GM20431 (cell line): ENCODE results near the gene HEXIM1.

ENCODE experiments used
- in situ Hi-C: fragments of 300-500 bp; cut with MseI, MboI; formaldehyde crosslinking; loops from one replicate; pipeline ENCODE4 v1.15.0; 2020; ENCODE audit warnings: low sequenced_read_pairs; ENCODE audit not compliant: unreplicated experiment

The HEXIM1 gene

GRCh38 chr17:45112559-45113423, 35.5 kb upstream of the HEXIM1 start:
- in situ Hi-C loops = loop anchor here (25.0 kb wide), 1 partner anchor 200 kb away; the partner anchor contains the start of gene GFAP

GRCh38 chr17:45113424-45113754, 34.9 kb upstream of the HEXIM1 start:
- in situ Hi-C loops = loop anchor here (25.0 kb wide), 1 partner anchor 201 kb away; the partner anchor contains the start of gene GFAP

DNA sequence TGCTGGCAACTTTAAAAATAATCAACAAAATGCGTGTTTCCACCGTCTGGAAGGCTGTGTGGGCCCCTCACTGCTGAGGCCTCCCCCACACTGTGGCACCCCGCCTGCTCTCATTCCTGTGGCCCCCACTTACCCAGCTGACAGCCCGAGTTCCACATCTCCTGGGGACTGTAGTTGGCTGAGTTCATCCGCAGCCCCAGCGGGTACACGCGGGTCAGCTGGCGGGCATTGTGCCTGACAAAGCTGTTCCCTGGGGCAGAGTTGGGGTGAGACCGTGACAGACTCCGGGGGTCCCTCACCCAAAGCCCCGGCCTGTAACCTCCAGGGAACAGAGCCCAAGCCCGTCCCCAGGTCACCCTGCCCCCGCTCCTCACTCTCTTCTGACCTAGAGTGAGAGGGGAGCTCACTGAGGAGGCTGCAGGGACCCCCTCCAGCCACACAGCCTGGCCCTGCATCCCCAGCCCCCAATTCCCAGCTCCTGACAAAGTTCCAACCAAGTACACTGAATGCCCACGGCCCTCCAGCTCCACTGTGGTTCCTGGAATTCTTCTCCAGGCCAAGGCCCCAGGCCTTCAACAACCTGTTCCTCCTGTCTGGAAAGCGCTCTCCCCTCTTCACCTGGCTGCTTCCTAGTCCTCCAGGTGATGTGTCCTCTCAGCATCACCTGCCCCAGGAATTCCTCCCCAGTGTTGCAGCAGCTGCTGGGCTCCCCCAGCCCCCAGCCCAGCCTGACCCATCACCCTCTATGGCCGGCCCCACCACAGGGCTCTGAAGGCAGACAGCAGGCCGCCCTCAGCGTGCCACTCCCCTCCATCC, 34.0 kb upstream of the HEXIM1 start:
- in situ Hi-C loops = loop anchor here (25.0 kb wide), 1 partner anchor 202 kb away; the partner anchor contains the start of gene GFAP

DNA sequence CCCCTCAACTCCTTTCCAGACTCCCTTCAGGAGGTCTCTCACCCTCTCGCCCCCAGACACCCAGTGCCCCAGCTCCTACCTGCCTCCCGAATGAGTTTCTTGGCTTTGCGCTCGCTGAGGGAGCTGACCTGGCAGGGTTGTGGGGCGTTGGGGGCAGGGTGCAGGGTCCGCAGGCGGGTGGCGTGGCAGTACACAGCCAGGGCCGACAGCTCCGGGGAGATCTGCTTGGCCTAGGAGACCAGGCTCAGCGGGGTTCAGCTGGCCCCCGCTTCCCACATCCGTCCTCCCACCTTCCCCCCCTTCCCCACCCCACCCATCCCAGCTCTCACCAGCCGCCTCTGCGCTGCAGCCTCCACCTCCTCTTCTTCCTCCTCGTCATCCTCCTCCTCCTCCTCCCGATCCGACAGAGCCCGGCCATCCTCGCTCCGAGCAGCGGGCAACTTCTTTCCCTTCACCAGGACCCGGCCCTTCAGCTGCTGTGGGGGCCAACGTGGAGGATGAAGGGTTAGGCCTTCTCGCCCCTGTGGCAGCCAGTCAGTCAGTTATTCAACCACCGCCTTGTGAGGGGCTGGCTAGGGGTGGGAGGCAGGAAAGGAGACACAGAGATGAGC, 33.2 kb upstream of the HEXIM1 start:
- in situ Hi-C loops = loop anchor here (25.0 kb wide), 1 partner anchor 203 kb away; the partner anchor contains the start of gene GFAP

GRCh38 chr17:45115871-45116270, 32.4 kb upstream of the HEXIM1 start:
- in situ Hi-C loops = loop anchor here (25.0 kb wide), 1 partner anchor 204 kb away; the partner anchor contains the start of gene GFAP

GRCh38 chr17:45116434-45117016, 31.8 kb upstream of the HEXIM1 start:
- in situ Hi-C loops = loop anchor here (25.0 kb wide), 1 partner anchor 204 kb away; the partner anchor contains the start of gene GFAP

DNA sequence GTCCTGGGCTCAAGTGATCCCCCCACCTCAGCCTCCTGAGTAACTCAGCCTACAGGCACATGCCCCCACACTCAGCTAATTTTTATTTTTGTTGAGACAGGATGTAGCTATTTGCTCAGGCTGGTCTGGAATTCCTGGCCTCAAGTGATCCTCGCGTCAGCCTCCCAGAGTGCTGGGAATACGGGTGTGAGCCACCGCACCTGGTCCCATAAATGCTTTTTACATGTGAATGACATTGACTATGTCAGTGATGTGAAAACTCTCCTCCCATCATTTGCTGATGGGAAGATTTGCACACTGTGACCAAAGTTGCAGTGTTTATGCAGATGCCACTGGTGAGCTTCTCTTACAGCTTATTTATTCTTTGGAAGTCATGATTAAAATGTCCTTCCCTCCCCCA, 30.9 kb upstream of the HEXIM1 start:
- in situ Hi-C loops = loop anchor here (25.0 kb wide), 1 partner anchor 205 kb away; the partner anchor contains the start of gene GFAP

DNA sequence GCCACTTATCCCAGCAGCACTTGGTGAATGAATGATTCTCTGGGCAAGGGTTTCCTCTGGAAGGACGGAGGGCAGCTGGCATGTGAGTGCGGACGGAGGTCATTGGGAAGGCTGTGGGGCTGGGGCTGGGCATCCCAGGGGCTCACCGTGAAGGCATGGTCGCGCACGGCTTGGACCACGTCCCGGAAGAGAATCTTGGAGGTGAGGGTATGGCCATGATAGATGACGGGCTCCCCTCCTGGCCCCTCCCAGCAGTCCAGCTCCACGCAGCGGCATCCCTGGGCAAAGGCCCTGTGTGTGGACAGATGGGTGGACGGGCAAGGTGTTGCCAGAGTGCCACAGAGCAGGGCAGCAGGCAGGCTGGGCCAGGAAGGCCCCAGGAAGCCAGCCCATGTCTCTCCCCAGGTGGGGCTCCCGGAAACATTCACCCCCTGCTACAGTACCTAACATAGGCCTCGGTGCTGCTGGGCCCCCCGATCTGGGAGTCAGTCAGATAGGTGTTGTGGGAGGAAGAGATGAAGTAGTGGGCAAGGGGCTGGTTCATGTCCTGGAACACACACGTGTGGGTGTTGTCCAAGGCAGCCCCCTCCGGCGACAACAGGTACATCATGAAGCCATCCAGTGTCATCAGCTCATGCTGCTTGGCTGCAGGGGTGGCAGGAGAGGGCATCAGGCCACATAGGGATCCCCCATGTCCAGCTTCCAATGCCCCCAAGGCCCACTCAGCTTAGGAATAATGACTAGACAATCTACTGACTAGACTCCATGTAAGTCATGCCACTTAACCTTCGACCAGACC, 30.2 kb upstream of the HEXIM1 start:
- in situ Hi-C loops = loop anchor here (25.0 kb wide), 1 partner anchor 206 kb away; the partner anchor contains the start of gene GFAP

GRCh38 chr17:45118691-45119090, 29.6 kb upstream of the HEXIM1 start:
- in situ Hi-C loops = loop anchor here (25.0 kb wide), 1 partner anchor 206 kb away; the partner anchor contains the start of gene GFAP

DNA sequence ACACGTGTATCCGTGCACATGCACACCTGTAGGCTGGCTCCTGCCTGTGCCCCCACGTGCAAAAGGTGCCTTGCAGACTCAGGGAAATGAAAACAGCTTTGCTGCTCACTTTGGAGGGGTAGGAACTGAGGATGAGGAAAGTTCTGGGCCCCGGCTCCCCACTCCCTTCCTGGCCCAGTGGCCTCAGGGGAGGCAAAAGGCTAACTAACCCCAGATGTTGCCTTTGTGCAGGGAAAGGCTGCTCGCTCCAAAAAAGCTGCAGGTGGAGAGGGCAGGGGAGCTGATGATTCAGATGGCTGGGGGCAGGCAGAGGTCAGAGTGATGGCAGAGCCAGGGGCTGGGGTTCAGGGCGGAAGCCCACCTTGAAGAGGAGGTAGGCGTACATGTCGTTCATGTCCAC, 28.3 kb upstream of the HEXIM1 start:
- in situ Hi-C loops = loop anchor here (25.0 kb wide), 1 partner anchor 208 kb away; the partner anchor contains the start of gene GFAP

DNA sequence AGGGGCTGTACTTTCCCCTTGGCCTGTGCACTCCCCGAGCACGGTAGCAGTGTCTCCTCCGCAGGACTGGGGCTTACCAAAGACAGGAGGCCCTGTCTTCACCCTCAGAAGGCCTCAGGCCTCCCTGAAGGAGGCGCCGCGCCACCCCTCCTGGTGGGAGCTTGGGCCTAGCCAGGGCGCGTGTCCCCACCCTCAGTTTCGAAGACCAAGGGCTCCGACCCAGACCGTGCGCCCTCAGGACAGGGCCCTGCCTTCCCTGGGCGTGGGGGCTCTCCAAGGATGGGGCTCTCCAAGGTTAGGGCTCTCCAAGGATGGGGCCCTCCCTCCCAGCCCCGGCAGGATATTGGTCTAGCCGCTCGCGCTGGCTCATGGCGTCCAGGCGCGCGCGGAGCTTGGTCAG, 27.7 kb upstream of the HEXIM1 start:
- in situ Hi-C loops = loop anchor here (25.0 kb wide), 1 partner anchor 208 kb away; the partner anchor contains the start of gene GFAP

- in situ Hi-C loops = loop anchor here (25.0 kb wide), 1 partner anchor 209 kb away; the partner anchor contains the start of gene GFAP
Observed at GRCh38 chr17:45121055-45121454, 27.2 kb upstream of the HEXIM1 start.

DNA sequence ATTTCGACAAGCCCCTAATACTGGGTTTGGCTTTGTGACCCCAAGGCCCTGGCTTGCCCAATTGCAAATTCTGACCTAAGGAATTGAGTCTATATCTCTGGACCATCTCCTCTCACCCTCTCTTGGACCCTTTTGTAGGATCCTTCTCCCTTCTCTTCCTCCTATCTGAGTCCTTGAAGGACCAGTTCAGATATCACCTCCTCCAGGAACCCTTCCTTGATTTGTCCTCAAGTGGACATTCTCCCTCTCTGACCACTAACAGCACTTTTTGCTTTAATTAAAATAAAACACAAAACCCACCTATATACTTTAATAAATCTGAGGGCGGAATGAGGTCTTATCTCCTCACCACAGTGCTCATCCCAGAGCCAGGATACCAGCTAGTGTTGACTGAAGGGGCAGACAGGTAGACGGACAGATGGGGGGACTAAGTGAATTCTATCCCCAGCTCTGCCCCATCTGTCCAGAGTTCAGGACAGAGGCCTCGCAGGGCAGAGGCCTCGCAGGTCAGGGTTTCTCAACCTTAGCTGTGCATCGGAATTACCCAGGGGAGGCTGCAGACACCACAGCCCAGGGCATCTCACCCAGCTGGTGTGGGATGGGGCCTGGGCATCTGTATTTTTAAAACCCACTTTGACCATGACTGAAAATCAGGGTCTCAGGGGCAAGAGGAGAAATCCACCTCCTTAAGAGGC, 25.1 kb upstream of the HEXIM1 start:
- in situ Hi-C loops = loop anchor here (25.0 kb wide), 1 partner anchor 211 kb away; the partner anchor contains the start of gene GFAP

DNA sequence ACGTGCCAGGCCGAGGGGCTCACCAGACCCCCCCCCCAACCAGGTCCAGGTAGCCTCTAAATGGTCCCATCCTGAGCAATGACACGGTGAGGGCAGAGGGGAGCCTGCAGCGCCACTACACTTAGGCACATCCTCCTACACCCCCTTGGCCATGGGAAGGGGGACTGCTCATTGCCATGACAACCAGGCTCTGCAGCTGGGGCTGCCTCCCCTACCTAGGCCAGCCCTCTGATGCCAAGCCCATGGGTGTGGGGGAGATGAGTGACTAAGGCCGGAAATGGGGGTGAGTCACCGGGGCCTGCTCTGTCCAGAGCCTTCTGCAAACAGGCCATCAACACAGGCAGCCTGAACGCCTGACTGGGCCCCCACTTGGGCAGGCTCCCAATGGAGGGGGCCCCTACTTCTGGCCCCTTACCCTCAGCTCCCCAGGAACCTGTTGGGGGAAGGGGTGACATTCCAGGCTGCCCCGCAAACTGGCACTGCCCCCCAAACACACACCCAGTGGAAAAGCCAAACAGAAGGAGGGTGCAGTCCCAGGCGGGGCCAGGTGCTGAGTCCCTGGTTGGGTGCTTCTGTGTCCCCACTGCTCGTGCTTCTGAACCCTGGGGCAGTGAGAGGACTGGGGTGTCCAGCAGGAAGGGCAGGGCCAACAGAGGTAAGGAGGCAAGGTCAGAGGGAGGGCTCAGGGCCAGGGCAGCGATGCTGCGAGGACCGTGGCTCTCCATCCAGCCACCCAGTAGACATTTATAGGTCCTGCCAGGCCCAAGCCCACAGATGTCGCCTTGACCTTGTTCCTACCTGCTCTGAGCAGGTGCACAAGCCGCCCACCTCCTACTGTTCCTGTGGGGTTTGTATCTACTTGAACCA, 24.1 kb upstream of the HEXIM1 start:
- in situ Hi-C loops = loop anchor here (25.0 kb wide), 1 partner anchor 212 kb away; the partner anchor contains the start of gene GFAP

GRCh38 chr17:45124797-45125122, 23.5 kb upstream of the HEXIM1 start:
- in situ Hi-C loops = loop anchor here (25.0 kb wide), 1 partner anchor 212 kb away; the partner anchor contains the start of gene GFAP

- in situ Hi-C loops = no loop called here
Observed at GRCh38 chr17:45125509-45125908, 22.8 kb upstream of the HEXIM1 start.

GRCh38 chr17:45127207-45127547, 21.1 kb upstream of the HEXIM1 start:
- in situ Hi-C loops = no loop called here
